ENCODE data around the gene ATG4C. TPM values are rescaled to one million over a fixed set of nuclear protein-coding genes. Genes with fewer than 3 reads are reported as not detected.

Gene ATG4C
- total and polyA plus RNA-seq, 2 of the 4 experiments (the other 2 are of a cell fraction): 4.7 to 7.2 TPM

DNA sequence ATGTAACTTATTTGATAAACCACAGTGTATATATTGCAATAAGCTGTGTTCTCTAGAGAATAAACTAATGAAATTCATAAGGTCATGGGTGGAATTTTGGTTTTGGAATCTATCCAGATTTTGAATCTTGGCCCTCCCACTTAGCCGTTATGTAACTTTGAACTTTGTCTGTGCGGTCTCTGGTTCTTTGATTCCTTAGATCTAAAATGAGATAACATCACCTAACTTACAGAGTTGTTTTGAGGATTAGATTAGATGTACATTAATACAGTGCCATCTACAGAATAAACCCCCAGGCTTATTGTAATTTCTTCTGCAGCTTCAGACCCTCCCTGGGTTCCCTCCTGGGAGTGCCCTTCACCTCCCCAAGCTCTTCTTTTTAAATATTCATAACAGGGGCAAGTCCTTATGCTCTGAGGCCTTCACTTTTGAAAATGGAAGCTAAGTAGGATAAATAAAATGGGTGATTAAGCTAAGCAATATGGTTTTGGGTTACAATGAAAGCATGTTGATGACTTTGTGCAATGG is 124.3 kb downstream of the ATG4C start:
- no peaks in the 10 kb centered on the region for H3K79me1 ChIP-seq (ENCODE audit: low read depth in 1 of 2, low read length in 2 of 2)
- ATAC-seq (ENCODE audit: low read depth): no peak
- no peaks in the 10 kb centered on the region for H4K20me1 ChIP-seq (ENCODE audit: insufficient read depth, low read length)
- H2AFZ ChIP-seq (replicated peaks; ENCODE audit: low read length, poor library complexity): no peak overlapping the region
- no peaks in the 10 kb centered on the region for H3K9me1 ChIP-seq (ENCODE audit: insufficient read depth, low read length)
- no peak overlapping the region for H2BK20ac ChIP-seq (ENCODE audit: low read depth, low read length)
- no peak overlapping the region for H2AK9ac ChIP-seq (replicated peaks; ENCODE audit: low read depth, low read length, poor library complexity)
- no peaks in the 10 kb centered on the region for H3K9me3 ChIP-seq (ENCODE audit: control insufficient read depth, insufficient read depth, low read length)
- no peak for TF ChIP-seq MAZ (IDR thresholded peaks at IDR 0.05; ENCODE audit: borderline replicate concordance, low read depth, low read length)
- TF ChIP-seq, protein P1, sequence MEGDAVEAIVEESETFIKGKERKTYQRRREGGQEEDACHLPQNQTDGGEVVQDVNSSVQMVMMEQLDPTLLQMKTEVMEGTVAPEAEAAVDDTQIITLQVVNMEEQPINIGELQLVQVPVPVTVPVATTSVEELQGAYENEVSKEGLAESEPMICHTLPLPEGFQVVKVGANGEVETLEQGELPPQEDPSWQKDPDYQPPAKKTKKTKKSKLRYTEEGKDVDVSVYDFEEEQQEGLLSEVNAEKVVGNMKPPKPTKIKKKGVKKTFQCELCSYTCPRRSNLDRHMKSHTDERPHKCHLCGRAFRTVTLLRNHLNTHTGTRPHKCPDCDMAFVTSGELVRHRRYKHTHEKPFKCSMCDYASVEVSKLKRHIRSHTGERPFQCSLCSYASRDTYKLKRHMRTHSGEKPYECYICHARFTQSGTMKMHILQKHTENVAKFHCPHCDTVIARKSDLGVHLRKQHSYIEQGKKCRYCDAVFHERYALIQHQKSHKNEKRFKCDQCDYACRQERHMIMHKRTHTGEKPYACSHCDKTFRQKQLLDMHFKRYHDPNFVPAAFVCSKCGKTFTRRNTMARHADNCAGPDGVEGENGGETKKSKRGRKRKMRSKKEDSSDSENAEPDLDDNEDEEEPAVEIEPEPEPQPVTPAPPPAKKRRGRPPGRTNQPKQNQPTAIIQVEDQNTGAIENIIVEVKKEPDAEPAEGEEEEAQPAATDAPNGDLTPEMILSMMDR (conservative IDR thresholded peaks at IDR 0.05; ENCODE audit: low read depth, low read length): no peak
- no peak for TF ChIP-seq CHD1 (IDR thresholded peaks at IDR 0.05; ENCODE audit: low read depth, low read length)
- TF ChIP-seq, protein P2, sequence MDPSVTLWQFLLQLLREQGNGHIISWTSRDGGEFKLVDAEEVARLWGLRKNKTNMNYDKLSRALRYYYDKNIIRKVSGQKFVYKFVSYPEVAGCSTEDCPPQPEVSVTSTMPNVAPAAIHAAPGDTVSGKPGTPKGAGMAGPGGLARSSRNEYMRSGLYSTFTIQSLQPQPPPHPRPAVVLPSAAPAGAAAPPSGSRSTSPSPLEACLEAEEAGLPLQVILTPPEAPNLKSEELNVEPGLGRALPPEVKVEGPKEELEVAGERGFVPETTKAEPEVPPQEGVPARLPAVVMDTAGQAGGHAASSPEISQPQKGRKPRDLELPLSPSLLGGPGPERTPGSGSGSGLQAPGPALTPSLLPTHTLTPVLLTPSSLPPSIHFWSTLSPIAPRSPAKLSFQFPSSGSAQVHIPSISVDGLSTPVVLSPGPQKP (IDR thresholded peaks at IDR 0.05; ENCODE audit: borderline replicate concordance, low read depth, low read length): no peak
- TF ChIP-seq RFX5 (IDR thresholded peaks at IDR 0.05; ENCODE audit: low read depth, low read length): no peak
- TF ChIP-seq RAD21 (IDR thresholded peaks at IDR 0.05; ENCODE audit: low read length): no peak
- TF ChIP-seq POLR2A (IDR thresholded peaks at IDR 0.05; ENCODE audit: low read depth, low read length): no peak
- TF ChIP-seq FOS (IDR thresholded peaks at IDR 0.05; ENCODE audit: low read depth, low read length): no peak
- no peak for TF ChIP-seq RCOR1 (IDR thresholded peaks at IDR 0.05; ENCODE audit: insufficient replicate concordance, low read length)
- H3K27ac ChIP-seq (ENCODE audit: insufficient read depth, low read length): no peak overlapping the region
- no peak overlapping the region for H3K4me3 ChIP-seq (ENCODE audit: insufficient read depth, low read depth, low read length)
- peaks cover 2% of the 10 kb centered on the region for H3K27me3 ChIP-seq (ENCODE audit: control insufficient read depth, insufficient read depth, low read length)
- H3K4me1 ChIP-seq (ENCODE audit: control insufficient read depth, insufficient read depth, low read length): no peaks in the 10 kb centered on the region
- no peak overlapping the region for H2BK120ac ChIP-seq (ENCODE audit: low read depth, low read length)
- dilution Hi-C loops (cut with HindIII; ENCODE audit: low sequenced_read_pairs, unreplicated experiment): no loop called here
- no peak overlapping the region for H2BK5ac ChIP-seq (ENCODE audit: low read depth, low read length, poor library complexity, severe bottlenecking)
- WGBS, 2 experiments (ENCODE audit: extremely low coverage in 2 of 2, insufficient read length in 1 of 2): no CpG with 5 or more reads among the region's 2 CpGs
- in situ Hi-C loops (cut with MboI; ENCODE audit: low sequenced_read_pairs): no loop called here
- CTCF ChIA-PET: no interaction called here
- H3K14ac ChIP-seq (replicated peaks; ENCODE audit: low read depth, low read length): no peak overlapping the region
- H3K9ac ChIP-seq (ENCODE audit: low read depth, low read length): no peak overlapping the region
- no peak overlapping the region for H2AK5ac ChIP-seq (ENCODE audit: low read depth, low read length)
- H4K91ac ChIP-seq (ENCODE audit: insufficient read depth, low read depth, low read length): no peak overlapping the region
- no peak overlapping the region for H4K8ac ChIP-seq (ENCODE audit: low read depth in 2 of 2, low read length in 2 of 2)
- no peak overlapping the region for H3K56ac ChIP-seq (ENCODE audit: extremely low read depth, insufficient read depth, low read length)
- intact Hi-C loops (cut with micrococcal nuclease): no loop called here
- no peaks in the 10 kb centered on the region for H3K36me3 ChIP-seq (ENCODE audit: control insufficient read depth, insufficient read depth, low read length)
- no TSS peak for BruUV-seq (replicated peaks)
- DNase-seq: no peak
- H2BK15ac ChIP-seq (ENCODE audit: low read depth, low read length): no peak overlapping the region
- POLR2A ChIA-PET (ENCODE audit: unreplicated experiment): interaction anchor here (0.7 kb wide), 1 partner anchor 75 kb away, joined by 3 read pairs; no protein-coding TSS in a partner anchor
- H4K5ac ChIP-seq (ENCODE audit: low read depth, low read length): no peak overlapping the region
- no peak overlapping the region for H3K23ac ChIP-seq (ENCODE audit: low read depth, low read length)
- H3K4ac ChIP-seq (ENCODE audit: low read depth, low read length): no peak overlapping the region
- no peak overlapping the region for H3K4me2 ChIP-seq (ENCODE audit: low read depth, low read length)
- no peak overlapping the region for H3K18ac ChIP-seq (ENCODE audit: low read depth, low read length)

All from IMR-90 (cell line).